Head of caudate nucleus (tissue), 42 donors: Measurements from ENCODE around the gene GYPE.
A peak's percentile ranks its signal among the peaks of the same experiment; 100 is the strongest.
"Not testable (repeated sequence)": the region's sequence is repeated elsewhere in the genome, so short reads cannot be mapped to it uniquely, and the experiment has no call there.

Source experiments
- DNase-seq, 42 donors: peaks; one replicate each; pipeline versions ENCODE4 v3.0.0 to v3.0.0-alpha.2; 2020 to 2021; ENCODE audit warnings: mixed read lengths in 7 of 42
- intact Hi-C: fragments of 100-400 bp; cut with DNase I; formaldehyde crosslinking; loops from one replicate; pipeline ENCODE4 v1.15.0; 2022

Gene GYPE

GRCh38 chr4:143905440-143905839, at the start of gene GYPE:
Gene GYPE (minus strand): TSS chr4:143905559. CDS start chr4:143905507, 52 bp downstream.
- not testable (repeated sequence) for DNase-seq
- intact Hi-C loops, result loop anchor here (10.0 kb wide), 1 partner anchor 341 kb away; no protein-coding TSS in a partner anchor

- DNase-seq, intact Hi-C loops: not testable (repeated sequence)
These were observed 46.2 kb upstream of the GYPE start for GRCh38 chr4:143951458-143951972.

GRCh38 chr4:143950967-143951366, 45.6 kb upstream of the GYPE start:
- intact Hi-C loops, DNase-seq: not testable (repeated sequence)

- DNase-seq, intact Hi-C loops: not testable (repeated sequence)
These were observed 44.8 kb upstream of the GYPE start for GRCh38 chr4:143950185-143950584.

- intact Hi-C loops, DNase-seq: not testable (repeated sequence)
These were observed 42.1 kb upstream of the GYPE start for GRCh38 chr4:143947493-143947892.

- DNase-seq, intact Hi-C loops: not testable (repeated sequence)
These were observed 35.3 kb upstream of the GYPE start for GRCh38 chr4:143940708-143941107.

GRCh38 chr4:143939528-143939927, 34.2 kb upstream of the GYPE start:
- intact Hi-C loops, result no loop called here
- DNase-seq, result no peak

GRCh38 chr4:143938890-143939289, 33.5 kb upstream of the GYPE start:
- intact Hi-C loops, DNase-seq: not testable (repeated sequence)

- intact Hi-C loops, result no loop called here
- no peak for DNase-seq
These were observed 15.8 kb upstream of the GYPE start for GRCh38 chr4:143921181-143921580.

- intact Hi-C loops, DNase-seq: not testable (repeated sequence)
These were observed 11.1 kb upstream of the GYPE start for GRCh38 chr4:143916485-143916884.

GRCh38 chr4:143912478-143912877, 7.1 kb upstream of the GYPE start:
- DNase-seq, intact Hi-C loops: not testable (repeated sequence)

GRCh38 chr4:143911528-143912417, 6.4 kb upstream of the GYPE start:
- intact Hi-C loops, result not testable (repeated sequence)
- peak in 28 of 42 donors; percentile 1 to 46 (median 10) for DNase-seq

GRCh38 chr4:143910906-143911305, 5.5 kb upstream of the GYPE start:
- DNase-seq, intact Hi-C loops: not testable (repeated sequence)

- peak in 16 of 42 donors; percentile 2 to 42 (median 14) for DNase-seq
- intact Hi-C loops, result loop anchor here (10.0 kb wide), 1 partner anchor 343 kb away; no protein-coding TSS in a partner anchor
These were observed 2.5 kb upstream of the GYPE start for GRCh38 chr4:143907811-143908210.

GRCh38 chr4:143904431-143904830, 928 bp downstream of the GYPE start:
- not testable (repeated sequence) for DNase-seq

GRCh38 chr4:143890323-143890722, 15.0 kb downstream of the GYPE start:
- DNase-seq, intact Hi-C loops: not testable (repeated sequence)

More at GRCh38 chr4:143904431-143904830, 928 bp downstream of the GYPE start:
- intact Hi-C loops, result loop anchor here (10.0 kb wide), 1 partner anchor 340 kb away; no protein-coding TSS in a partner anchor

- intact Hi-C loops, DNase-seq: not testable (repeated sequence)
These were observed 17.2 kb downstream of the GYPE start for GRCh38 chr4:143888189-143888588.

GRCh38 chr4:143884965-143885364, 20.4 kb downstream of the GYPE start:
- intact Hi-C loops, DNase-seq: not testable (repeated sequence)

GRCh38 chr4:143883529-143883928, 21.8 kb downstream of the GYPE start:
- no peak for DNase-seq
- intact Hi-C loops, result no loop called here

- intact Hi-C loops, result no loop called here
- no peak for DNase-seq
These were observed 22.5 kb downstream of the GYPE start for GRCh38 chr4:143882892-143883291.
